SIG-M5 treated with dmso at 0.1 percent for 504 hours (cell line): Measurements from ENCODE around the gene B3GALT6.

Experiments
- DNase-seq: peaks from one replicate; lab custom pipeline; 2025; ENCODE audit not compliant: unreplicated experiment; lab: John Stamatoyannopoulos, UW

B3GALT6 gene

GRCh38 chr1:1215881-1216605, 16.0 kb upstream of the B3GALT6 start:
- no peak for DNase-seq

GRCh38 chr1:1216770-1217620, 15.0 kb upstream of the B3GALT6 start:
- no peak for DNase-seq

- DNase-seq, result no peak
These were observed 14.2 kb upstream of the B3GALT6 start for GRCh38 chr1:1217621-1218523.

- no peak for DNase-seq
These were observed 13.4 kb upstream of the B3GALT6 start for GRCh38 chr1:1218524-1219200.

GRCh38 chr1:1219341-1219740, 12.7 kb upstream of the B3GALT6 start:
- no peak for DNase-seq

GRCh38 chr1:1220197-1220596, 11.8 kb upstream of the B3GALT6 start:
- no peak for DNase-seq

- no peak for DNase-seq
These were observed 10.0 kb upstream of the B3GALT6 start for GRCh38 chr1:1221887-1222574.

- DNase-seq, result no peak
These were observed 9.3 kb upstream of the B3GALT6 start for GRCh38 chr1:1222575-1223225.

- no peak for DNase-seq
These were observed 8.7 kb upstream of the B3GALT6 start for GRCh38 chr1:1223321-1223720.

- no peak for DNase-seq
These were observed 8.1 kb upstream of the B3GALT6 start for GRCh38 chr1:1223891-1224290.

GRCh38 chr1:1225238-1225845, 6.7 kb upstream of the B3GALT6 start:
- DNase-seq, result no peak

GRCh38 chr1:1225913-1226312, 6.1 kb upstream of the B3GALT6 start:
- no peak for DNase-seq

- DNase-seq, result no peak
These were observed 5.3 kb upstream of the B3GALT6 start for GRCh38 chr1:1226566-1227362.

GRCh38 chr1:1227386-1227785, 4.7 kb upstream of the B3GALT6 start:
- no peak for DNase-seq

GRCh38 chr1:1228187-1228586, 3.9 kb upstream of the B3GALT6 start:
- no peak for DNase-seq

- DNase-seq, result no peak
These were observed 3.3 kb upstream of the B3GALT6 start for GRCh38 chr1:1228596-1229321.

- no peak for DNase-seq
These were observed 2.3 kb upstream of the B3GALT6 start for GRCh38 chr1:1229770-1230169.
